K562 (cell line): ENCODE data around the gene SP6. TPM values are rescaled to one million over a fixed set of nuclear protein-coding genes. Genes with fewer than 3 reads are reported as not detected.

Experiments
- CBFA2T3 ChIP-seq: fragments of 450-650 bp; IDR thresholded peaks from 2 replicates; pipeline ENCODE4 v1.6.1; 2017
- FOXA3 ChIP-seq, 2 experiments: fragments of 450-650 bp in 1 of 2; sonication (generic) in 1 of 2; formaldehyde crosslinking; IDR thresholded peaks in 1 of 2; conservative IDR thresholded peaks in 1 of 2; 2 replicates each; pipeline versions ENCODE4 v1.4.0 to v1.8.0; 2020 to 2022; ENCODE audit warnings: mild to moderate bottlenecking in 2 of 2, missing genetic modification reagents in 1 of 2
- HDAC2 ChIP-seq: fragments of 450-650 bp; IDR thresholded peaks from 2 replicates; pipeline ENCODE4 v1.6.1; 2016; ENCODE audit warnings: mild to moderate bottlenecking
- MBD2 ChIP-seq: sonication (generic); IDR thresholded peaks from 2 replicates; pipeline ENCODE4 v1.6.1; 2016; ENCODE audit warnings: low read depth, borderline replicate concordance
- MCM7 ChIP-seq, 2 experiments: fragments of 450-650 bp; IDR thresholded peaks; 2 replicates each; pipeline ENCODE4 v1.6.1; 2016 to 2018
- MYNN ChIP-seq, 2 experiments: sonication (generic); formaldehyde crosslinking in 1 of 2; IDR thresholded peaks; 2 replicates each; pipeline versions ENCODE4 v1.5.0 to v1.6.1; 2016 to 2020; ENCODE audit warnings: antibody characterized with exemption in 1 of 2, missing genetic modification reagents in 1 of 2
- NCOA1 ChIP-seq: fragments of 450-650 bp; IDR thresholded peaks from 2 replicates; pipeline ENCODE4 v1.6.1; 2016; ENCODE audit warnings: low read depth
- POLR2B ChIP-seq: fragments of 450-650 bp; IDR thresholded peaks from 2 replicates; pipeline ENCODE4 v1.6.1; 2018; ENCODE audit warnings: low read depth; ENCODE audit not compliant: partially characterized antibody
- SMAD4 ChIP-seq: fragments of 250-450 bp; sonication (Bioruptor Pico); conservative IDR thresholded peaks from 2 replicates; pipeline ENCODE4 v1.8.0; 2021; ENCODE audit warnings: inconsistent platforms, mild to moderate bottlenecking, moderate library complexity
- SNRNP70 ChIP-seq: fragments of 200-400 bp; formaldehyde crosslinking; optimal IDR thresholded peaks from 2 replicates; pipeline ENCODE3; 2017; ENCODE audit warnings: low read depth, low read length
- TOE1 ChIP-seq, 2 experiments: fragments of 450-650 bp in 1 of 2; sonication (generic) in 1 of 2; formaldehyde crosslinking in 1 of 2; IDR thresholded peaks; 2 replicates each; pipeline versions ENCODE4 v1.7.1 to v1.8.0; 2016 to 2022; ENCODE audit warnings: borderline replicate concordance in 2 of 2, mild to moderate bottlenecking in 2 of 2, antibody characterized with exemption in 1 of 2, inconsistent platforms in 1 of 2, low read depth in 1 of 2, missing genetic modification reagents in 1 of 2, moderate library complexity in 1 of 2
- ZFP1 ChIP-seq: fragments of 450-650 bp; formaldehyde crosslinking; IDR thresholded peaks from 2 replicates; pipeline ENCODE4 v1.4.0; 2020; ENCODE audit warnings: mild to moderate bottlenecking, mixed read lengths
- ZNF143 ChIP-seq: sonication (generic); formaldehyde crosslinking; IDR thresholded peaks from 2 replicates; pipeline ENCODE4 v1.9.0; 2022; ENCODE audit warnings: mild to moderate bottlenecking, missing genetic modification reagents
- ZNF24 ChIP-seq: fragments of 450-650 bp; IDR thresholded peaks from 2 replicates; pipeline ENCODE4 v1.6.1; 2016
- ZNF764 ChIP-seq: fragments of 250-450 bp; sonication (Bioruptor Pico); IDR thresholded peaks from 2 replicates; pipeline ENCODE4 v1.4.0; 2020; ENCODE audit warnings: low read depth, mild to moderate bottlenecking, moderate library complexity
- ZSCAN32 ChIP-seq: fragments of 450-650 bp; formaldehyde crosslinking; IDR thresholded peaks from 2 replicates; pipeline ENCODE4 v1.4.0; 2020; ENCODE audit warnings: mild to moderate bottlenecking, moderate library complexity
- polyA plus RNA-seq, 8 experiments: library from polyadenylated mRNA; depleted of rRNA in 4 of 8; stranded (reverse) in 5 of 8; unstranded in 3 of 8; fragments of >200 nt; fragmentation: Nextera tagmentation in 2 of 8; fragmentation: Illumina TruSeq in 1 of 8; extraction: Ambion mirVana in 2 of 8; extraction: Trizol in 1 of 8; gene quantifications; 2 replicates each; pipeline versions ENCODE4 v1.2.1 to v1.2.3, GENCODE V29; 2011 to 2014; ENCODE audit warnings: inconsistent platforms in 1 of 8, missing spikeins in 1 of 8
- total RNA-seq, 7 experiments: library from RNA; depleted of rRNA in 6 of 7; stranded (reverse); fragments of >200 nt in 6 of 7; fragmentation: Illumina TruSeq in 2 of 7; extraction: Trizol in 2 of 7; gene quantifications; 2 replicates each; pipeline versions ENCODE4 v1.2.1 to v1.2.3, GENCODE V29; 2011 to 2021; ENCODE audit warnings: low replicate concordance in 1 of 7
- TF ChIP-seq, protein P1 (sequence below), 3 experiments: fragments of 200-800 bp in 1 of 3; fragments of 250-450 bp in 1 of 3; fragments of 450-650 bp in 1 of 3; sonication (Bioruptor Pico) in 1 of 3; sonication (Bioruptor generic) in 1 of 3; formaldehyde crosslinking in 1 of 3; IDR thresholded peaks; 2 replicates each; pipeline versions ENCODE4 v1.6.1 to v1.8.0; 2016 to 2022; ENCODE audit warnings: mild to moderate bottlenecking in 2 of 3, missing genetic modification characterization in 2 of 3, missing compliant biosample characterization in 1 of 3, moderate library complexity in 1 of 3
- TF ChIP-seq, protein P2 (sequence below), 3 experiments: IDR thresholded peaks in 2 of 3; conservative IDR thresholded peaks in 1 of 3; 2 replicates each; pipeline ENCODE4 v1.5.1; 2011 to 2012; ENCODE audit warnings: low read length in 3 of 3, mild to moderate bottlenecking in 3 of 3, control low read depth in 2 of 3, improper control_type of control experiment in 1 of 3, inconsistent platforms in 1 of 3, low read depth in 1 of 3, mixed read lengths in 1 of 3, moderate library complexity in 1 of 3; ENCODE audit not compliant: insufficient read depth in 2 of 3
- TF ChIP-seq, protein P3 (sequence below): fragments of 450-650 bp; IDR thresholded peaks from 2 replicates; pipeline ENCODE4 v1.6.1; 2017; ENCODE audit warnings: antibody characterized with exemption

Gene SP6
- total and polyA plus RNA-seq, 9 of the 15 experiments (the other 6 are each of a cell fraction or from before 2014, with no cell fraction given) = 0.11 to 7.9 (median 2.2) TPM

DNA sequence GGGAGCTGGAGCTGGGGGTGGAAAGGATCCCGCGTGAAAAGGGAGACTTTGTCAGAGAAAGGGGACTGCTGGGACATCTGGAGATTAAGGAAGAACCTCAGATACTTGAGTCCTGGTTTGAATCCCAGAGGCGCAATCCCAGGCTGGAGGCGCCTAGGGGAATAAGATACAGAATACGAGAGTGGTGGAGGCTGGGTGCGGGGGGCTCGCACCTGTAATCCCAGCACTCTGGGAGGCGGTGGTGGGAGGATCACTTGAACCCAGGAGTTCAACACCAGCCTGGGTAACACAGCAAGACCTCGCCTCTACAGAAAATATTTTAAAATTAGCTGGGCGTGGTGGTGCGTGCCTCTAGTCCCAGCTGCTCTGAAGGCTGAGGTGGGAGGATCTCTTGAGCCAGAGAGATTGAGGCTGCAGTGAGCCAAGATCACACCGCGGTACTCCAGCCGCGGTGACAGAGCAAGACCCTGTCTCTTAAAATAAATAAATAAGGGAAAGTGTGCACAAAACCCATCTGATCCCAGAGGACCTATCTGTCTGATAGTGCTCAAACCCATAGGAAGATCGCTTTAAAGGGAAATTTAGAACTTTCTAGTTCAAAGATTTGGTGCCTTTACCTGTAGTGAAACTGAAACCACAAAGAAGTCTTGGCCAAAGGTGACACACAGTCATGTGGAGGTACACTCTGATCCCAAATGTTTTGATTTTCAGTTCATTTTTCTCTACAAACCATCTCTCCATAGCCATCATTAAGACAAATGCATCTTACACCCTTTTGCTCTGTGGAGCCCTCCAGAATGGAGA is 9.3 kb downstream of the SP6 start (continued):
- TF ChIP-seq, protein P1, sequence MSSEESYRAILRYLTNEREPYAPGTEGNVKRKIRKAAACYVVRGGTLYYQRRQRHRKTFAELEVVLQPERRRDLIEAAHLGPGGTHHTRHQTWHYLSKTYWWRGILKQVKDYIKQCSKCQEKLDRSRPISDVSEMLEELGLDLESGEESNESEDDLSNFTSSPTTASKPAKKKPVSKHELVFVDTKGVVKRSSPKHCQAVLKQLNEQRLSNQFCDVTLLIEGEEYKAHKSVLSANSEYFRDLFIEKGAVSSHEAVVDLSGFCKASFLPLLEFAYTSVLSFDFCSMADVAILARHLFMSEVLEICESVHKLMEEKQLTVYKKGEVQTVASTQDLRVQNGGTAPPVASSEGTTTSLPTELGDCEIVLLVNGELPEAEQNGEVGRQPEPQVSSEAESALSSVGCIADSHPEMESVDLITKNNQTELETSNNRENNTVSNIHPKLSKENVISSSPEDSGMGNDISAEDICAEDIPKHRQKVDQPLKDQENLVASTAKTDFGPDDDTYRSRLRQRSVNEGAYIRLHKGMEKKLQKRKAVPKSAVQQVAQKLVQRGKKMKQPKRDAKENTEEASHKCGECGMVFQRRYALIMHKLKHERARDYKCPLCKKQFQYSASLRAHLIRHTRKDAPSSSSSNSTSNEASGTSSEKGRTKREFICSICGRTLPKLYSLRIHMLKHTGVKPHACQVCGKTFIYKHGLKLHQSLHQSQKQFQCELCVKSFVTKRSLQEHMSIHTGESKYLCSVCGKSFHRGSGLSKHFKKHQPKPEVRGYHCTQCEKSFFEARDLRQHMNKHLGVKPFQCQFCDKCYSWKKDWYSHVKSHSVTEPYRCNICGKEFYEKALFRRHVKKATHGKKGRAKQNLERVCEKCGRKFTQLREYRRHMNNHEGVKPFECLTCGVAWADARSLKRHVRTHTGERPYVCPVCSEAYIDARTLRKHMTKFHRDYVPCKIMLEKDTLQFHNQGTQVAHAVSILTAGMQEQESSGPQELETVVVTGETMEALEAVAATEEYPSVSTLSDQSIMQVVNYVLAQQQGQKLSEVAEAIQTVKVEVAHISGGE (CRISPR knock-in tag; IDR thresholded peaks at IDR 0.05) = no peak; a peak in 2 of 6 replicates
- TF ChIP-seq FOXA3 (CRISPR knock-in tag; conservative IDR thresholded peaks at IDR 0.05 in 1 of 2, IDR thresholded peaks at IDR 0.05 in 1 of 2) (peak in 1 of 2 experiments; percentile 51; a peak in 1 of 4 replicates), ZSCAN32 (CRISPR knock-in tag) (no peak), MBD2 (no peak), HDAC2 (no peak), ZFP1 (CRISPR knock-in tag) (no peak), POLR2B (no peak), ZNF764 (0 out of 2 replicates have a peak, but pooled peaks have one; percentile 45), ZNF143 (CRISPR knock-in tag) (no peak), TOE1 (IDR thresholded peaks at IDR 0.05; ENCODE audit: borderline replicate concordance) (no peak), TOE1 (CRISPR knock-in tag; IDR thresholded peaks at IDR 0.05; ENCODE audit: borderline replicate concordance, low read depth) (0 out of 2 replicates have a peak, but pooled peaks have one; percentile 24), SNRNP70 (no peak), MYNN (IDR thresholded peaks at IDR 0.05) (no peak), MYNN (CRISPR knock-in tag; IDR thresholded peaks at IDR 0.05) (no peak), NCOA1 (no peak), ZNF24 (no peak), MCM7 (IDR thresholded peaks at IDR 0.05) (no peak), CBFA2T3 (no peak), SMAD4 (CRISPR knock-in tag) (0 out of 2 replicates have a peak, but pooled peaks have one; percentile 6)
- TF ChIP-seq, protein P2, sequence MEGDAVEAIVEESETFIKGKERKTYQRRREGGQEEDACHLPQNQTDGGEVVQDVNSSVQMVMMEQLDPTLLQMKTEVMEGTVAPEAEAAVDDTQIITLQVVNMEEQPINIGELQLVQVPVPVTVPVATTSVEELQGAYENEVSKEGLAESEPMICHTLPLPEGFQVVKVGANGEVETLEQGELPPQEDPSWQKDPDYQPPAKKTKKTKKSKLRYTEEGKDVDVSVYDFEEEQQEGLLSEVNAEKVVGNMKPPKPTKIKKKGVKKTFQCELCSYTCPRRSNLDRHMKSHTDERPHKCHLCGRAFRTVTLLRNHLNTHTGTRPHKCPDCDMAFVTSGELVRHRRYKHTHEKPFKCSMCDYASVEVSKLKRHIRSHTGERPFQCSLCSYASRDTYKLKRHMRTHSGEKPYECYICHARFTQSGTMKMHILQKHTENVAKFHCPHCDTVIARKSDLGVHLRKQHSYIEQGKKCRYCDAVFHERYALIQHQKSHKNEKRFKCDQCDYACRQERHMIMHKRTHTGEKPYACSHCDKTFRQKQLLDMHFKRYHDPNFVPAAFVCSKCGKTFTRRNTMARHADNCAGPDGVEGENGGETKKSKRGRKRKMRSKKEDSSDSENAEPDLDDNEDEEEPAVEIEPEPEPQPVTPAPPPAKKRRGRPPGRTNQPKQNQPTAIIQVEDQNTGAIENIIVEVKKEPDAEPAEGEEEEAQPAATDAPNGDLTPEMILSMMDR (IDR thresholded peaks at IDR 0.05 in 2 of 3, conservative IDR thresholded peaks at IDR 0.05 in 1 of 3; ENCODE audit: insufficient read depth in 2 of 3, low read depth in 1 of 3, low read length in 3 of 3) = peak in 1 of 3 experiments; percentile 21; a peak in 1 of 6 replicates
- TF ChIP-seq, protein P3, sequence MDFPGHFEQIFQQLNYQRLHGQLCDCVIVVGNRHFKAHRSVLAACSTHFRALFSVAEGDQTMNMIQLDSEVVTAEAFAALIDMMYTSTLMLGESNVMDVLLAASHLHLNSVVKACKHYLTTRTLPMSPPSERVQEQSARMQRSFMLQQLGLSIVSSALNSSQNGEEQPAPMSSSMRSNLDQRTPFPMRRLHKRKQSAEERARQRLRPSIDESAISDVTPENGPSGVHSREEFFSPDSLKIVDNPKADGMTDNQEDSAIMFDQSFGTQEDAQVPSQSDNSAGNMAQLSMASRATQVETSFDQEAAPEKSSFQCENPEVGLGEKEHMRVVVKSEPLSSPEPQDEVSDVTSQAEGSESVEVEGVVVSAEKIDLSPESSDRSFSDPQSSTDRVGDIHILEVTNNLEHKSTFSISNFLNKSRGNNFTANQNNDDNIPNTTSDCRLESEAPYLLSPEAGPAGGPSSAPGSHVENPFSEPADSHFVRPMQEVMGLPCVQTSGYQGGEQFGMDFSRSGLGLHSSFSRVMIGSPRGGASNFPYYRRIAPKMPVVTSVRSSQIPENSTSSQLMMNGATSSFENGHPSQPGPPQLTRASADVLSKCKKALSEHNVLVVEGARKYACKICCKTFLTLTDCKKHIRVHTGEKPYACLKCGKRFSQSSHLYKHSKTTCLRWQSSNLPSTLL = no peak
